Measurements from ENCODE around the gene RAP1B.

The RAP1B gene

DNA sequence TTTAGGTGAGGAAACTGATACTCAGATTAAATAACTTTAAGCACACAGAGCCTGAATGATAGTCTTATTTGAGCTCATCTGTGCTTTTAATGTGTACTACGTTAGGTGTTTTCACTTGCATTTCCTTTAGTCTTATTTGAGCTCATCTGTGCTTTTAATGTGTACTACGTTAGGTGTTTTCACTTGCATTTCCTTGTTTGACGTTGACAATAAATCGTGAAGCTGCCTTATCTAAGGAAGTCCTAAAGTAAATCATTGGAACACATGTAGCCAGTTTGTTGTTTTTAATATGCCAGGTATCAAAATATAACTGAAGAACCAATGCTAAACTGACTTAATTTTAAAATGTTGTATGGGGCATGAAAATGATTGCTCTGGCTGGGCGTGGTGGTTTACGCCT lies 2.0 kb downstream of the RAP1B start:
- TF ChIP-seq, protein P1, sequence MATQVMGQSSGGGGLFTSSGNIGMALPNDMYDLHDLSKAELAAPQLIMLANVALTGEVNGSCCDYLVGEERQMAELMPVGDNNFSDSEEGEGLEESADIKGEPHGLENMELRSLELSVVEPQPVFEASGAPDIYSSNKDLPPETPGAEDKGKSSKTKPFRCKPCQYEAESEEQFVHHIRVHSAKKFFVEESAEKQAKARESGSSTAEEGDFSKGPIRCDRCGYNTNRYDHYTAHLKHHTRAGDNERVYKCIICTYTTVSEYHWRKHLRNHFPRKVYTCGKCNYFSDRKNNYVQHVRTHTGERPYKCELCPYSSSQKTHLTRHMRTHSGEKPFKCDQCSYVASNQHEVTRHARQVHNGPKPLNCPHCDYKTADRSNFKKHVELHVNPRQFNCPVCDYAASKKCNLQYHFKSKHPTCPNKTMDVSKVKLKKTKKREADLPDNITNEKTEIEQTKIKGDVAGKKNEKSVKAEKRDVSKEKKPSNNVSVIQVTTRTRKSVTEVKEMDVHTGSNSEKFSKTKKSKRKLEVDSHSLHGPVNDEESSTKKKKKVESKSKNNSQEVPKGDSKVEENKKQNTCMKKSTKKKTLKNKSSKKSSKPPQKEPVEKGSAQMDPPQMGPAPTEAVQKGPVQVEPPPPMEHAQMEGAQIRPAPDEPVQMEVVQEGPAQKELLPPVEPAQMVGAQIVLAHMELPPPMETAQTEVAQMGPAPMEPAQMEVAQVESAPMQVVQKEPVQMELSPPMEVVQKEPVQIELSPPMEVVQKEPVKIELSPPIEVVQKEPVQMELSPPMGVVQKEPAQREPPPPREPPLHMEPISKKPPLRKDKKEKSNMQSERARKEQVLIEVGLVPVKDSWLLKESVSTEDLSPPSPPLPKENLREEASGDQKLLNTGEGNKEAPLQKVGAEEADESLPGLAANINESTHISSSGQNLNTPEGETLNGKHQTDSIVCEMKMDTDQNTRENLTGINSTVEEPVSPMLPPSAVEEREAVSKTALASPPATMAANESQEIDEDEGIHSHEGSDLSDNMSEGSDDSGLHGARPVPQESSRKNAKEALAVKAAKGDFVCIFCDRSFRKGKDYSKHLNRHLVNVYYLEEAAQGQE (IDR thresholded peaks at IDR 0.05; ENCODE audit: insufficient read depth in 1 of 2, low read depth in 2 of 2, low read length in 2 of 2): no peak
- TF ChIP-seq SIN3A (IDR thresholded peaks at IDR 0.05; ENCODE audit: borderline replicate concordance, insufficient read depth, low read length) (no peak), TAF1 (IDR thresholded peaks at IDR 0.05; ENCODE audit: borderline replicate concordance, insufficient read depth, low read length) (no peak), FOXP2 (optimal IDR thresholded peaks at IDR 0.05; ENCODE audit: borderline replicate concordance, extremely low read depth, extremely low read length, insufficient read depth) (no peak), POLR2AphosphoS5 (IDR thresholded peaks at IDR 0.05; ENCODE audit: low read depth, low read length) (no peak)

DNA sequence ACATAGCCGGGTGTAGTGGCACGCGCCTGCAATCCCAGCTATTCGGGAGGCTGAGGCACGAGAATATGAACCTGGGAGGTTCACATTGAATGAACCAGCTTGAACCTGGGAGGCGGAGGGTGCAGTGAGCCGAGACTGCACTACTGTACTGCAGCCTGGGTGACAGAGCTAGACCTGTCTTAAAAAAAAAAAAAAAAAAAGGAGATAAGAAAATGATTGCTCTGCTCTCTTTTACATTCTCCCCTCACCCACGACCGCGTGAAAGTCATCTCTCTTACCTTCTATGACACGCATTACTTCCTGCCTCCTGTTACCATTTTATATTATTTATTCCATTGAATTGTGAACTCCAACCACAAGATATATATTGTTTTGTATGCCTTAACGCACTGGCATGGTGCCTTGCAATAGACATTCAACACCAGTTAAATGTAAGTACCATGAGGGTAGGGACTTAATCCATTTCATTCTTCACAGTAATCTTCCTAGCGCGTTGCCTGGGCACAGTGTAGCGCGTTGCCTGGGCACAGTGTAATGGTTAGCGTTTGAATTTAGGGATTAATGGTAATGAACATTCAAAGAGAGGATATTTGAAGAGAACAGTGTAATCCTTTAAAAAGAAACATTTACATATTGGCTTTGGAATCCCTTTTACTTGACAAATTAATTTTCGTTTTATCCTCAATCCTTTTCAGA lies 2.7 kb downstream of the RAP1B start:
- no peak for TF ChIP-seq POLR2AphosphoS5 (IDR thresholded peaks at IDR 0.05; ENCODE audit: low read depth, low read length)
- no peak for TF ChIP-seq SIN3A (IDR thresholded peaks at IDR 0.05; ENCODE audit: borderline replicate concordance, insufficient read depth, low read length)
- TF ChIP-seq, protein P1 (IDR thresholded peaks at IDR 0.05; ENCODE audit: insufficient read depth in 1 of 2, low read depth in 2 of 2, low read length in 2 of 2): no peak
- TF ChIP-seq FOXP2 (optimal IDR thresholded peaks at IDR 0.05; ENCODE audit: borderline replicate concordance, extremely low read depth, extremely low read length, insufficient read depth): no peak
- TF ChIP-seq TAF1 (IDR thresholded peaks at IDR 0.05; ENCODE audit: borderline replicate concordance, insufficient read depth, low read length): no peak

- TF ChIP-seq, protein P1 (IDR thresholded peaks at IDR 0.05; ENCODE audit: insufficient read depth in 1 of 2, low read depth in 2 of 2, low read length in 2 of 2): no peak
- no peak for TF ChIP-seq TAF1 (IDR thresholded peaks at IDR 0.05; ENCODE audit: borderline replicate concordance, insufficient read depth, low read length)
- no peak for TF ChIP-seq SIN3A (IDR thresholded peaks at IDR 0.05; ENCODE audit: borderline replicate concordance, insufficient read depth, low read length)
- no peak for TF ChIP-seq FOXP2 (optimal IDR thresholded peaks at IDR 0.05; ENCODE audit: borderline replicate concordance, extremely low read depth, extremely low read length, insufficient read depth)
- TF ChIP-seq POLR2AphosphoS5 (IDR thresholded peaks at IDR 0.05; ENCODE audit: low read depth, low read length): no peak
These were observed 3.5 kb downstream of the RAP1B start for GRCh38 chr12:68614105-68614679.

DNA sequence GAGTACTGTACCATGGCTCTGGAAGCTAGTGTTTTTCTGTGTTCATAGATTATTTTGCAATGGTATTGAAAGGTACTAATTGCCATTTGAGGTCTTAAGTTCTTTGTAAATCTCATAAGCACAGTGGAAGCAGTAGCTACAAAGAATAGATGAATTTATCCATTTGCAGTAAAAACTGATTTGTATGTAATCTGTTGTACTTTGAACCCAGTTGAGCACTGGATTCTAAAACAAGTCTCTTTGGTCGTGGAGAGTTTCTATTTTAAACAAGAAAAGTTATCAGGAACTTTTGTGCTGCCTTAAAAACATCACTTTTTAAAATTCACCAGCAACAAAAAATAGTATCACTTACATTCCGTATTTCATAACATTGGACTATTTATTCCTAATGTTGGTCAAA lies 4.1 kb downstream of the RAP1B start:
- TF ChIP-seq SIN3A (IDR thresholded peaks at IDR 0.05; ENCODE audit: borderline replicate concordance, insufficient read depth, low read length) (no peak), TAF1 (IDR thresholded peaks at IDR 0.05; ENCODE audit: borderline replicate concordance, insufficient read depth, low read length) (no peak), FOXP2 (optimal IDR thresholded peaks at IDR 0.05; ENCODE audit: borderline replicate concordance, extremely low read depth, extremely low read length, insufficient read depth) (no peak), POLR2AphosphoS5 (IDR thresholded peaks at IDR 0.05; ENCODE audit: low read depth, low read length) (no peak)
- TF ChIP-seq, protein P1 (IDR thresholded peaks at IDR 0.05; ENCODE audit: insufficient read depth in 1 of 2, low read depth in 2 of 2, low read length in 2 of 2): no peak
